Measurements from ENCODE around the gene PLEKHM3. TPM values are rescaled to one million over a fixed set of nuclear protein-coding genes. Genes with fewer than 3 reads are reported as not detected.

The PLEKHM3 gene
- total and polyA plus RNA-seq, 2 donors = 8.2 to 8.8 TPM

DNA sequence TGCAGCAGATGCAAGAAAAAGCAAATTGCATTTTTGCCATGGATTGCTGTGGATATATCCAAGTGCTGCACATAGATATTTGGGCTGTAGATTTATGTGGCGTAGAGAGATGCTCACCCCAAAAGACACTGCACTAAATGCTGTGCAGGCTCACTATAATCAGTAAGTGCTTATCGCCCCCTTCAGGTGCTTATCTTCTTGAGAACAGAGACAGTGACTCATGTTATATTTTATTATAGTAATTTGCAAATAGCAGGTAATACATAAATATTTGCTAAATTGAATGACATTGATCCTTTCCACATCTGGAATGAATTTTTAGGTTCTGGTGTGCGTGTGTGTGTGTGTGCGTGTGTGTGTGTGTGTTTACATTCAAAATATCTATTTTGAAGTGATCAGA, 36.8 kb upstream of the PLEKHM3 start:
- Histone ChIP-seq H3K9me3 (ENCODE audit: control insufficient read depth in 2 of 2, insufficient read depth in 1 of 2, low read length in 1 of 2) (no peaks in the 10 kb centered on the region), H3K36me3 (ENCODE audit: control insufficient read depth in 2 of 2, insufficient read depth in 2 of 2, low read length in 1 of 2) (no peaks in the 10 kb centered on the region), H3K4me1 (ENCODE audit: control insufficient read depth in 2 of 2, insufficient read depth in 2 of 2, low read length in 2 of 2) (no peaks in the 10 kb centered on the region), H3K27ac (ENCODE audit: low read depth in 1 of 2, low read length in 1 of 2) (no peak overlapping the region), H3K27me3 (ENCODE audit: control insufficient read depth in 2 of 2, insufficient read depth in 1 of 2, low read length in 1 of 2) (no peaks in the 10 kb centered on the region), H3K4me3 (ENCODE audit: low read length in 2 of 2) (no peak overlapping the region)
- peak in 2 of 9 donors; percentile 22 to 47 for DNase-seq (ENCODE audit: low read depth in 6 of 9, low spot score in 9 of 9)
- WGBS = 90% methylated on average over 4 of the region's 4 CpGs

DNA sequence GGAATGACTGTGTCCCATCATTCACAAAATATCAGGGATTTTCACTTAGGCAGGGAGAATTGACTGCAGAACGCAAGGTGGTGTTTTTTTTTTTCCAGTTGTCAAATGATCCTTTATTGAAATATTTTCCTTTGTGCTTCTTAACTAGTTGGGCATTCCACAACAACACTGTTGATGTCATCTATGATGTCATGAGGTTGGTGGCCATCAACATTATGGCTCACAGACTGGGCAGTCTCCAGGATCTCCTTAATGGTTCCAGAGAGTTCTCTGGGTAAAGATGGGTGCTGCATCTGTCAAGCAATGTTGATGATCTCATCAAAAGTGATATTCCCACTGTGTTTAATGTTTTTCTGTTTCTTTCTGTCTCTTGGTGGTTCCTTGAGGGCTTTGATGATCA, 31.8 kb upstream of the PLEKHM3 start:
- no peak for DNase-seq (ENCODE audit: low read depth in 6 of 9, low spot score in 9 of 9)
- H3K9me3 ChIP-seq (ENCODE audit: control insufficient read depth in 2 of 2, insufficient read depth in 1 of 2, low read length in 1 of 2) = no peaks in the 10 kb centered on the region
- WGBS = 98% methylated on average over 1 of the region's 1 CpG
- no peak overlapping the region for H3K4me3 ChIP-seq (ENCODE audit: low read length in 2 of 2)
- H3K27ac ChIP-seq (ENCODE audit: low read depth in 1 of 2, low read length in 1 of 2) = no peak overlapping the region
- no peaks in the 10 kb centered on the region for H3K36me3 ChIP-seq (ENCODE audit: control insufficient read depth in 2 of 2, insufficient read depth in 2 of 2, low read length in 1 of 2)
- H3K27me3 ChIP-seq (ENCODE audit: control insufficient read depth in 2 of 2, insufficient read depth in 1 of 2, low read length in 1 of 2) = no peaks in the 10 kb centered on the region
- no peaks in the 10 kb centered on the region for H3K4me1 ChIP-seq (ENCODE audit: control insufficient read depth in 2 of 2, insufficient read depth in 2 of 2, low read length in 2 of 2)

DNA sequence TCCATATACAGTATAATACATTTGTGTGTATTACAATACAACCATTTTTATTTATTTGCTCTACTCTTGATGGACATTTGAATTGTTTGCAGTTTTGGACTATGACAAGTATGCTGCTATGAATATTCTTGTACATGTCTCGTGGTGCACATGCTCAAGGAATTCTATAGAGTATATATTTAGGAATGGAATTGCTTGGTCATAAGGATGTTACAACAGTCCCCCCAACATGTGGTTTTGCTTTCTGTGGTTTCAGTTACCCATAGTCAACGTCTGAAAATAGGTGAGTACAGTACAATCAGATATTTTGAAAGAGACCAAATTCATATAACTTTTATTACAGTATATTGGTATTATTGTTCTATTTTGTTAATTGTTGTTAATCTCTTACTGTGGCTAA, 24.1 kb upstream of the PLEKHM3 start:
- H3K27ac ChIP-seq (ENCODE audit: low read depth in 1 of 2, low read length in 1 of 2) = no peak overlapping the region
- 39% methylated on average over 2 of the region's 2 CpGs for WGBS
- no peak overlapping the region for H3K4me3 ChIP-seq (ENCODE audit: low read length in 2 of 2)
- H3K27me3 ChIP-seq (ENCODE audit: control insufficient read depth in 2 of 2, insufficient read depth in 1 of 2, low read length in 1 of 2) = no peaks in the 10 kb centered on the region
- no peaks in the 10 kb centered on the region for H3K9me3 ChIP-seq (ENCODE audit: control insufficient read depth in 2 of 2, insufficient read depth in 1 of 2, low read length in 1 of 2)
- no peak for DNase-seq (ENCODE audit: low read depth in 6 of 9, low spot score in 9 of 9)
- no peaks in the 10 kb centered on the region for H3K36me3 ChIP-seq (ENCODE audit: control insufficient read depth in 2 of 2, insufficient read depth in 2 of 2, low read length in 1 of 2)
- H3K4me1 ChIP-seq (ENCODE audit: control insufficient read depth in 2 of 2, insufficient read depth in 2 of 2, low read length in 2 of 2) = no peaks in the 10 kb centered on the region

DNA sequence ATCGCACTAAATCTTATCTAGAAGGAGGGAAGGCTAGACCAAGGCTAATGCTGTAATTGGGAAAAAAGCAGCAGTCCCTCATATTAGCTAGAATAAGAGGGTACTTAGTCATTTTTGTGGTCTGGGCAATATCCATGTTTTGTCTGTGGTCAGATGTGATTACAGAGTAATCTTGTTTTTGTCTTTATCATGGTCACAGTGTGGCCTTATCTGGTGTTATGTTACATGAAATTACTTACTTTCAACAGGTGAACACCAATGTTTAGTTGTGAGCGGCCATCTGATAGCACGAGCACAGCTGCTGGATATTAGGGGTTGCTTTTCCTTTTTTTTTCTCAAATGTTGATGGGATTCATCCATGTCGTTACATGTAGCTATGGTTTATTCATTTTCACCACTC, 23.7 kb upstream of the PLEKHM3 start:
- no peaks in the 10 kb centered on the region for H3K36me3 ChIP-seq (ENCODE audit: control insufficient read depth in 2 of 2, insufficient read depth in 2 of 2, low read length in 1 of 2)
- H3K27ac ChIP-seq (ENCODE audit: low read depth in 1 of 2, low read length in 1 of 2) = no peak overlapping the region
- no peaks in the 10 kb centered on the region for H3K9me3 ChIP-seq (ENCODE audit: control insufficient read depth in 2 of 2, insufficient read depth in 1 of 2, low read length in 1 of 2)
- DNase-seq (ENCODE audit: low read depth in 6 of 9, low spot score in 9 of 9) = no peak
- WGBS = 97% methylated on average over 4 of the region's 4 CpGs
- H3K4me3 ChIP-seq (ENCODE audit: low read length in 2 of 2) = no peak overlapping the region
- no peaks in the 10 kb centered on the region for H3K4me1 ChIP-seq (ENCODE audit: control insufficient read depth in 2 of 2, insufficient read depth in 2 of 2, low read length in 2 of 2)
- H3K27me3 ChIP-seq (ENCODE audit: control insufficient read depth in 2 of 2, insufficient read depth in 1 of 2, low read length in 1 of 2) = no peaks in the 10 kb centered on the region

DNA sequence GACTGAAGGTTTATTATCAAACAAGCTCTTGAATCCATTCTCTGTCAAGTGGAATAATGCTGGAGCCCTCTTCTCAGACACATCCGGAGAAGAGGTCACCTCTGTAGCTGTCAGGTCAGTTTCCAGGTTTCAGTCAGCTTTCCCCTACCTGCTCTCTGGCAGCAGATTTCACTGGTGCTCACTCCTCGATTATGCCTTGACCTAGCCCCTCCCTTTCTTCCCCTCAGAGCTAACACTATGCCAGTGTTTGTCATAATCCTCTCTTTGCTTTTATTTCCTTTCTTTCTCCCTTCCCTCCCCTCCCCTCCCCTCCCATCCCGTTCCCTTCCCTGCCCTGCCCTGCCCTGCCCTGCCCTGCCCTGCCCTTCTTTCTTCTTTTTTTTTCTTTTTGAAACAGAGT, 22.5 kb upstream of the PLEKHM3 start:
- Histone ChIP-seq H3K4me3 (ENCODE audit: low read length in 2 of 2) (no peak overlapping the region), H3K27ac (ENCODE audit: low read depth in 1 of 2, low read length in 1 of 2) (no peak overlapping the region), H3K36me3 (ENCODE audit: control insufficient read depth in 2 of 2, insufficient read depth in 2 of 2, low read length in 1 of 2) (no peaks in the 10 kb centered on the region), H3K9me3 (ENCODE audit: control insufficient read depth in 2 of 2, insufficient read depth in 1 of 2, low read length in 1 of 2) (no peaks in the 10 kb centered on the region), H3K27me3 (ENCODE audit: control insufficient read depth in 2 of 2, insufficient read depth in 1 of 2, low read length in 1 of 2) (no peaks in the 10 kb centered on the region), H3K4me1 (ENCODE audit: control insufficient read depth in 2 of 2, insufficient read depth in 2 of 2, low read length in 2 of 2) (no peaks in the 10 kb centered on the region)
- 78% methylated on average over 3 of the region's 3 CpGs for WGBS
- DNase-seq (ENCODE audit: low read depth in 6 of 9, low spot score in 9 of 9) = no peak

DNA sequence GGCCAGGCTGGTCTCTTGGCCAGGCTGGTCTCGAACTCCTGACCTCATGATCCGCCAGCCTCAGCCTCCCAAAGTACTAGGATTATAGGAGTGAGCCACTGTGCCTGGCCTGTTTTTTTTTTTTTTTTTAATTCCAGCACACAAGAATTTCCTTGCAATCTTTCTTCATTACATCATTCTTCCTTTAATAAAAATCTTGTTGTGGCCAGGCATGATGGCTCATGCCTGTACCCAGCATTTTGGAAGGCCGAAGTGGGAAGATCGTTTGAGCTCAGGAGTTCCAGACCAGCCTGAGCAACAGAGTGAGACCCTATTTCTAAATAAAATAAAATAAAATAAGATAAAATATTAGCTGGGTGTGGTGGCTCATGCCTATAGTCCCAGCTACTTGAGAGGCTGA, 21.4 kb upstream of the PLEKHM3 start:
- Histone ChIP-seq H3K9me3 (ENCODE audit: control insufficient read depth in 2 of 2, insufficient read depth in 1 of 2, low read length in 1 of 2) (no peaks in the 10 kb centered on the region), H3K27ac (ENCODE audit: low read depth in 1 of 2, low read length in 1 of 2) (no peak overlapping the region), H3K4me1 (ENCODE audit: control insufficient read depth in 2 of 2, insufficient read depth in 2 of 2, low read length in 2 of 2) (no peaks in the 10 kb centered on the region), H3K4me3 (ENCODE audit: low read length in 2 of 2) (no peak overlapping the region), H3K27me3 (ENCODE audit: control insufficient read depth in 2 of 2, insufficient read depth in 1 of 2, low read length in 1 of 2) (no peaks in the 10 kb centered on the region), H3K36me3 (ENCODE audit: control insufficient read depth in 2 of 2, insufficient read depth in 2 of 2, low read length in 1 of 2) (no peaks in the 10 kb centered on the region)
- WGBS = 96% methylated on average over 4 of the region's 4 CpGs
- DNase-seq (ENCODE audit: low read depth in 6 of 9, low spot score in 9 of 9) = no peak

DNA sequence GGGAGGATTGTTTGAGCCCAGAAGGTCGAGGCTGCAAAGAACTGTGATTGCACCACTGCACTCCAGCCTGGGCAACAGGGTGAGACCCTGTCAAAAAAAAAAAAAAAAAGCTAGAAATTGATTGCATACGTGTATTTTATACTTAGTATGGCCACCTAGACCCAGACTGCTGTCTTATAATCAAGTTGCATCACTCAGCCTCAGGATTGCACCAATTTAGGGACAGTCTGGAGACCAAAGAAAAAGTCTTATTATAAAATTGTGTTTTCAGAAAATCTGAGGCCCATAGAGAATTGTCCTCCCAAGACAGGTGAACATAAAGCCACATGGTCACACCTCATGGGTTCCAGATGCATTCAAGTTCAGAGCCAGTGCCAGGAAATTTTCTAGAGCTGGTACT, 17.1 kb upstream of the PLEKHM3 start:
- no peak overlapping the region for H3K4me3 ChIP-seq (ENCODE audit: low read length in 2 of 2)
- DNase-seq (ENCODE audit: low read depth in 6 of 9, low spot score in 9 of 9) = no peak
- WGBS = 95% methylated on average over 2 of the region's 2 CpGs
- H3K9me3 ChIP-seq (ENCODE audit: control insufficient read depth in 2 of 2, insufficient read depth in 1 of 2, low read length in 1 of 2) = no peaks in the 10 kb centered on the region
- H3K4me1 ChIP-seq (ENCODE audit: control insufficient read depth in 2 of 2, insufficient read depth in 2 of 2, low read length in 2 of 2) = no peaks in the 10 kb centered on the region
- H3K27me3 ChIP-seq (ENCODE audit: control insufficient read depth in 2 of 2, insufficient read depth in 1 of 2, low read length in 1 of 2) = no peaks in the 10 kb centered on the region
- no peak overlapping the region for H3K27ac ChIP-seq (ENCODE audit: low read depth in 1 of 2, low read length in 1 of 2)
- H3K36me3 ChIP-seq (ENCODE audit: control insufficient read depth in 2 of 2, insufficient read depth in 2 of 2, low read length in 1 of 2) = no peaks in the 10 kb centered on the region

DNA sequence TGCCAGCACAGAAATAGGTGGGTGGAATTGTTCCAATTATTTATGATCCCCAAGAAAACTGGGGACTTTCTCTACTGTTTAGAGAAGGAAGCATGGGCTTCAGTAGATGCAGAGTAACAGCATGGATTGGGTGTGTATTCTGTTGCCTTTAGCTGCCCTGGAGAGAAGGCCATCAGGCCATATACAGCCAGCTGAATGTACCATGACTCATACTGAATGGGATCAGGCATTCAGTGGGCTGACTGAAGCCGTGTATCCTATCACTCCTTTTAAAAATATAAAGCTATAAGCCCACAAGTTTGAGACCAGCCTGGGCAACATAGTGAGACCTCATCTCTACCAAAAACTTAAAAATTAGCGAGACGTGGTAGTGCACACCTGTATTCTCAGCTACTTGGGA, 16.7 kb upstream of the PLEKHM3 start:
- whole genome bisulfite sequencing = 80% methylated on average over 3 of the region's 3 CpGs
- no peak for DNase-seq (ENCODE audit: low read depth in 6 of 9, low spot score in 9 of 9)
- H3K4me3 ChIP-seq (ENCODE audit: low read length in 2 of 2) = no peak overlapping the region

DNA sequence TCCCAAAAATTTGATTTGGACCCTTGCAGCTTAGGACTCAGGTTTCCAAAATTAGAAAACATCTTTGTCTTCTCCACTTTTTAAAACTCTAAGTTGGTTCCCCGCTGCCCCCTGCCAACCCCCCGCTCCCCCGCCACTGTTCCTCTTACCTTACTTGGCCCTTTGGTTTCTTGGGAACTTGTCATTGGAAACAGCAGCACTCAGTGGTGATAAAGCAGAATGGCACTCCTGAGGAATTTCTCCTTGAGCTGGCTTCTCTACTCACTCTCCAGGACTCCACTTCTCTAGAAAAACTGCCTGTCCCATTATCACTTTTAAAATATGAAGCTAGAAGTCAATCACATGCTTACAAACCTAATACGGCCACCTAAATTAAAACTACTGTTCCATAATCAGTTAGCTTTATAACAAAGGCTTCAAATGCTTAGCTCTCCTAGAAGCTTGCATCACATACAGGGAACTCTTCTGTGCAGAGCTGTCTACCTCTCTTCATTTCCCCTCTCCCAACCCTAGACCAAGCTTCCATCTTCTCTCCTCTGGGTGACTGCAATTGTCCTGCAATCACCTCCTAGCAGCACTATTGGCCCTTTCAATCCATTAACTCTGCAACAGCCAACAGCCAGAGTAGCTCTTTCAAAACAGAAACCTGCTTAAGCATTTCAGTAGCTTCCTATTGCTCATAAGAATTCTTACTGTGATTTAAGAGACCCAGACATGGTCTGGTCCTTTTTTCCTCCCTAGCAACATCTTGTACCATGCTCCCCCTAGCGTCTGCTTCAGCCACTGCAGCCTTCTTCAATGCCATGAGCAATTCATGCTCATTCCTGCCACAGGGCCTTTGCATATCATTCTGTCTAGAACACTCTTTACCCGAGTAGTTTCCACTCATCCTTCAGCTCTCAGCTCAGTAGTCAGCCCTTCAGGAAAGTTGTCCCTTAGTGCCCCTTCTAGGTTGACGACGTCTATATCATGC, 15.2 kb upstream of the PLEKHM3 start:
- Histone ChIP-seq H3K9me3 (ENCODE audit: control insufficient read depth in 2 of 2, insufficient read depth in 1 of 2, low read length in 1 of 2) (no peaks in the 10 kb centered on the region), H3K36me3 (ENCODE audit: control insufficient read depth in 2 of 2, insufficient read depth in 2 of 2, low read length in 1 of 2) (no peaks in the 10 kb centered on the region), H3K4me3 (ENCODE audit: low read length in 2 of 2) (no peak overlapping the region), H3K27ac (ENCODE audit: low read depth in 1 of 2, low read length in 1 of 2) (no peak overlapping the region), H3K27me3 (ENCODE audit: control insufficient read depth in 2 of 2, insufficient read depth in 1 of 2, low read length in 1 of 2) (no peaks in the 10 kb centered on the region), H3K4me1 (ENCODE audit: control insufficient read depth in 2 of 2, insufficient read depth in 2 of 2, low read length in 2 of 2) (no peaks in the 10 kb centered on the region)
- DNase-seq (ENCODE audit: low read depth in 6 of 9, low spot score in 9 of 9) = peak in 6 of 9 donors; percentile 39 to 76 (median 56)
- 68% methylated on average over 8 of the region's 8 CpGs for WGBS

More for the DNA sequence above, 16.7 kb upstream of the PLEKHM3 start:
- Histone ChIP-seq H3K4me1 (ENCODE audit: control insufficient read depth in 2 of 2, insufficient read depth in 2 of 2, low read length in 2 of 2) (no peaks in the 10 kb centered on the region), H3K36me3 (ENCODE audit: control insufficient read depth in 2 of 2, insufficient read depth in 2 of 2, low read length in 1 of 2) (no peaks in the 10 kb centered on the region), H3K27ac (ENCODE audit: low read depth in 1 of 2, low read length in 1 of 2) (no peak overlapping the region), H3K27me3 (ENCODE audit: control insufficient read depth in 2 of 2, insufficient read depth in 1 of 2, low read length in 1 of 2) (no peaks in the 10 kb centered on the region), H3K9me3 (ENCODE audit: control insufficient read depth in 2 of 2, insufficient read depth in 1 of 2, low read length in 1 of 2) (no peaks in the 10 kb centered on the region)

Measured in thymus (tissue), 11 donors.